Measurements from ENCODE around the gene JTB.

DNA sequence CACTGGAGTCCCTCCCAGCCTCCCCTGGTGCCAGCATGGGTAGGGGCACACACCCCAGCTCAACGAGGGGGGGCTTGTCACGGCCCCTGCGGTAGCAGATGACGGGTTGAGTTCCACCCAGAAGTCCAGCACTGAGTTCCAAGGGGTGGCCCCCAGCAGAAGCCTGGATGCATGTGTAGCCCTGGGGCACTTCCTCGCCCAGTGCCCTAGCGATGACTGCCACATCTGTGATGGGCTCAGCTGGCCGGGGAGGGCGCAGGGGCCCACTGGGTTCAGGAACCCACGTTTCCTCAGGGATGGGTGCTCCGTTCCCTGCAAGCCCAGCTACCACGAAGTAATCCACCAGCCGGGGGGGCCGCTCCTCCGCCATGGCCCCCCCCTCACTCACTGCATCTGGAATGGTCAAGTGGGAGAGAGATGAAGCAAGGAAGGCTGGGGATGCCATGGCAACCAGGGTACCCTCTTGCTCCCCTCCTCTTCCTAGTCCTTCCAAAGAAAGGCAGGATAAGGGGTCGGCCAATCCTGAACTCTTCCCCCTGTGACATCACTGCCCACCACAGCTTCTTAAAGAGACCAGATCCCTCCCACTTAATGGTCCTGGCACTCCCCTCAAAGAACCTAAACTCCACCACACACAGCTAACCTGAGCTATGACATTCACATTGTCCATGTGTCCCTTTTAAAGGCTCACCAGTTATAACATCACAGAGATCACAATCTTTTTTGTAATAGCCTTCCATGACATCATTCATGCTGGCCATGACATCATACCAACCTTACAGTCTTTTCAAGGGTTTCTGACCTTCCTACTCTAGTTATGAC lies 33.3 kb downstream of the JTB start:
- TF ChIP-seq, protein P1, sequence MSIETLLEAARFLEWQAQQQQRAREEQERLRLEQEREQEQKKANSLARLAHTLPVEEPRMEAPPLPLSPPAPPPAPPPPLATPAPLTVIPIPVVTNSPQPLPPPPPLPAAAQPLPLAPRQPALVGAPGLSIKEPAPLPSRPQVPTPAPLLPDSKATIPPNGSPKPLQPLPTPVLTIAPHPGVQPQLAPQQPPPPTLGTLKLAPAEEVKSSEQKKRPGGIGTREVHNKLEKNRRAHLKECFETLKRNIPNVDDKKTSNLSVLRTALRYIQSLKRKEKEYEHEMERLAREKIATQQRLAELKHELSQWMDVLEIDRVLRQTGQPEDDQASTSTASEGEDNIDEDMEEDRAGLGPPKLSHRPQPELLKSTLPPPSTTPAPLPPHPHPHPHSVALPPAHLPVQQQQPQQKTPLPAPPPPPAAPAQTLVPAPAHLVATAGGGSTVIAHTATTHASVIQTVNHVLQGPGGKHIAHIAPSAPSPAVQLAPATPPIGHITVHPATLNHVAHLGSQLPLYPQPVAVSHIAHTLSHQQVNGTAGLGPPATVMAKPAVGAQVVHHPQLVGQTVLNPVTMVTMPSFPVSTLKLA (conservative IDR thresholded peaks at IDR 0.05) = no peak
- no peak for TF ChIP-seq RCOR1 (IDR thresholded peaks at IDR 0.05; ENCODE audit: borderline replicate concordance in 1 of 2, low read depth in 2 of 2, low read length in 2 of 2)
- TF ChIP-seq NFYB (IDR thresholded peaks at IDR 0.05; ENCODE audit: extremely low read depth, insufficient read length) = no peak
- TF ChIP-seq MED1 (CRISPR knock-in tag; IDR thresholded peaks at IDR 0.05; ENCODE audit: borderline replicate concordance) = no peak
- no peak for TF ChIP-seq ZKSCAN8 (CRISPR knock-in tag; IDR thresholded peaks at IDR 0.05)
- TF ChIP-seq RB1 (IDR thresholded peaks at IDR 0.05; ENCODE audit: low read depth) = no peak
- TF ChIP-seq, protein P2, sequence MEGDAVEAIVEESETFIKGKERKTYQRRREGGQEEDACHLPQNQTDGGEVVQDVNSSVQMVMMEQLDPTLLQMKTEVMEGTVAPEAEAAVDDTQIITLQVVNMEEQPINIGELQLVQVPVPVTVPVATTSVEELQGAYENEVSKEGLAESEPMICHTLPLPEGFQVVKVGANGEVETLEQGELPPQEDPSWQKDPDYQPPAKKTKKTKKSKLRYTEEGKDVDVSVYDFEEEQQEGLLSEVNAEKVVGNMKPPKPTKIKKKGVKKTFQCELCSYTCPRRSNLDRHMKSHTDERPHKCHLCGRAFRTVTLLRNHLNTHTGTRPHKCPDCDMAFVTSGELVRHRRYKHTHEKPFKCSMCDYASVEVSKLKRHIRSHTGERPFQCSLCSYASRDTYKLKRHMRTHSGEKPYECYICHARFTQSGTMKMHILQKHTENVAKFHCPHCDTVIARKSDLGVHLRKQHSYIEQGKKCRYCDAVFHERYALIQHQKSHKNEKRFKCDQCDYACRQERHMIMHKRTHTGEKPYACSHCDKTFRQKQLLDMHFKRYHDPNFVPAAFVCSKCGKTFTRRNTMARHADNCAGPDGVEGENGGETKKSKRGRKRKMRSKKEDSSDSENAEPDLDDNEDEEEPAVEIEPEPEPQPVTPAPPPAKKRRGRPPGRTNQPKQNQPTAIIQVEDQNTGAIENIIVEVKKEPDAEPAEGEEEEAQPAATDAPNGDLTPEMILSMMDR (IDR thresholded peaks at IDR 0.05 in 2 of 3, conservative IDR thresholded peaks at IDR 0.05 in 1 of 3; ENCODE audit: insufficient read depth in 2 of 3, low read depth in 1 of 3, low read length in 3 of 3) = no peak
- TF ChIP-seq, protein P3, sequence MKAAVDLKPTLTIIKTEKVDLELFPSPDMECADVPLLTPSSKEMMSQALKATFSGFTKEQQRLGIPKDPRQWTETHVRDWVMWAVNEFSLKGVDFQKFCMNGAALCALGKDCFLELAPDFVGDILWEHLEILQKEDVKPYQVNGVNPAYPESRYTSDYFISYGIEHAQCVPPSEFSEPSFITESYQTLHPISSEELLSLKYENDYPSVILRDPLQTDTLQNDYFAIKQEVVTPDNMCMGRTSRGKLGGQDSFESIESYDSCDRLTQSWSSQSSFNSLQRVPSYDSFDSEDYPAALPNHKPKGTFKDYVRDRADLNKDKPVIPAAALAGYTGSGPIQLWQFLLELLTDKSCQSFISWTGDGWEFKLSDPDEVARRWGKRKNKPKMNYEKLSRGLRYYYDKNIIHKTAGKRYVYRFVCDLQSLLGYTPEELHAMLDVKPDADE (conservative IDR thresholded peaks at IDR 0.05; ENCODE audit: control insufficient read depth, low read depth, low read length) = no peak
- TF ChIP-seq, protein P4, sequence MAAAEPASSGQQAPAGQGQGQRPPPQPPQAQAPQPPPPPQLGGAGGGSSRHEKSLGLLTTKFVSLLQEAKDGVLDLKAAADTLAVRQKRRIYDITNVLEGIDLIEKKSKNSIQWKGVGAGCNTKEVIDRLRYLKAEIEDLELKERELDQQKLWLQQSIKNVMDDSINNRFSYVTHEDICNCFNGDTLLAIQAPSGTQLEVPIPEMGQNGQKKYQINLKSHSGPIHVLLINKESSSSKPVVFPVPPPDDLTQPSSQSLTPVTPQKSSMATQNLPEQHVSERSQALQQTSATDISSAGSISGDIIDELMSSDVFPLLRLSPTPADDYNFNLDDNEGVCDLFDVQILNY (CRISPR knock-in tag; IDR thresholded peaks at IDR 0.05) = no peak
- TF ChIP-seq TCFL5 (CRISPR knock-in tag; conservative IDR thresholded peaks at IDR 0.05) = no peak
- peak; percentile 71; the same call in 1 of the 2 replicates for TF ChIP-seq ATF7 (IDR thresholded peaks at IDR 0.05)
- no peak for TF ChIP-seq ESRRA (IDR thresholded peaks at IDR 0.05; ENCODE audit: borderline replicate concordance, low read depth)
